CD4-positive, alpha-beta T cell treated with Interleukin-2 at 100 ng/mL for 4 hours (primary cell): ENCODE measurements around the gene FBXL17.

Source experiments
- DNase-seq: peaks from one replicate; pipeline ENCODE4 v3.0.0-alpha.2; 2020; ENCODE audit warnings: low spot score

The FBXL17 gene

GRCh38 chr5:107900721-107901120, 481.2 kb downstream of the FBXL17 start:
- no peak for DNase-seq

GRCh38 chr5:107894361-107894760, 487.5 kb downstream of the FBXL17 start:
- no peak for DNase-seq

GRCh38 chr5:107893642-107894041, 488.3 kb downstream of the FBXL17 start:
- no peak for DNase-seq

GRCh38 chr5:107889387-107889786, 492.5 kb downstream of the FBXL17 start:
- DNase-seq: no peak

- no peak for DNase-seq
Measured at GRCh38 chr5:107888541-107888940, 493.4 kb downstream of the FBXL17 start.

- DNase-seq: no peak
Measured at GRCh38 chr5:107887166-107887943, 494.5 kb downstream of the FBXL17 start.

GRCh38 chr5:107885601-107886000, 496.3 kb downstream of the FBXL17 start:
- no peak for DNase-seq

- no peak for DNase-seq
Measured at GRCh38 chr5:107884871-107885270, 497.0 kb downstream of the FBXL17 start.

GRCh38 chr5:107878661-107879060, 503.2 kb downstream of the FBXL17 start:
- no peak for DNase-seq

- no peak for DNase-seq
Measured at GRCh38 chr5:107876906-107877305, 505.0 kb downstream of the FBXL17 start.

GRCh38 chr5:107876261-107876660, 505.6 kb downstream of the FBXL17 start:
- no peak for DNase-seq

GRCh38 chr5:107875833-107876232, 506.1 kb downstream of the FBXL17 start:
- no peak for DNase-seq

GRCh38 chr5:107874795-107875194, 507.1 kb downstream of the FBXL17 start:
- DNase-seq: no peak

GRCh38 chr5:107873877-107874276, 508.0 kb downstream of the FBXL17 start:
- no peak for DNase-seq

- no peak for DNase-seq
Measured at GRCh38 chr5:107871023-107871422, 510.9 kb downstream of the FBXL17 start.

GRCh38 chr5:107869438-107870115, 512.3 kb downstream of the FBXL17 start:
- DNase-seq: no peak

- DNase-seq: no peak
Measured at GRCh38 chr5:107868650-107869409, 513.1 kb downstream of the FBXL17 start.

GRCh38 chr5:107867266-107867665, 514.6 kb downstream of the FBXL17 start:
- DNase-seq: no peak

GRCh38 chr5:107864793-107865192, 517.1 kb downstream of the FBXL17 start:
- no peak for DNase-seq

- no peak for DNase-seq
Measured at GRCh38 chr5:107863125-107863524, 518.8 kb downstream of the FBXL17 start.

GRCh38 chr5:107861565-107861964, 520.3 kb downstream of the FBXL17 start:
- no peak for DNase-seq

GRCh38 chr5:107860044-107860443, 521.9 kb downstream of the FBXL17 start:
- DNase-seq: no peak

- DNase-seq: no peak
Measured at GRCh38 chr5:107858788-107859187, 523.1 kb downstream of the FBXL17 start.
